ENCODE data around the gene PLA2G12A.

DNA sequence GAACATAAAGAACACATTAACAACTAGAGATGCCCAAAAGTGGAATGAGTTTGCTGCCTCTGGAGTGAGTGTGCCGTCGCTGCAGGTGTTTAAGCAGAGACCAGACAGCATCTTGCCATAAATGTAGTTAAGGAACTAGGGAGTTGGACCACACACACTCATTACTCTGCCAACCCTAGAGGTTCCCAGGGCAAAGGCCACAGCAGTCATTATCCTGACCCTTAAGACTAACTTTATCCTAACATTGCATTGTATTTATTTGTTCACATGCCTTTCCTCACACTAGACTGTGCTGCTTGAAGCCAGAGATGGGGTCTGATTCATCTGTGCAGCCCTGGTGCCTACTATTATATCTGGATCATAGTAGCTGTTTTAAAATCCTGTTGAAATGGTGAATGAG, 16.9 kb upstream of the PLA2G12A start:
- TF ChIP-seq CTCF (IDR thresholded peaks at IDR 0.05) = no peak
- TF ChIP-seq TAF1 (IDR thresholded peaks at IDR 0.05; ENCODE audit: borderline replicate concordance, low read depth, low read length) = no peak
- no peak for TF ChIP-seq FOXM1 (IDR thresholded peaks at IDR 0.05; ENCODE audit: low read depth)
- no peak for TF ChIP-seq NRF1 (IDR thresholded peaks at IDR 0.05; ENCODE audit: low read depth, low read length)
- no peak for TF ChIP-seq RAD21 (IDR thresholded peaks at IDR 0.05; ENCODE audit: low read length)
- no peak for TF ChIP-seq MAX (IDR thresholded peaks at IDR 0.05; ENCODE audit: low read depth)
- no peak for TF ChIP-seq EP300 (IDR thresholded peaks at IDR 0.05; ENCODE audit: borderline replicate concordance in 1 of 2, low read depth in 1 of 2, low read length in 1 of 2)
- no peak for TF ChIP-seq EZH2phosphoT487 (IDR thresholded peaks at IDR 0.05; ENCODE audit: borderline replicate concordance, low read depth)
- no peak for TF ChIP-seq FOXJ3 (CRISPR knock-in tag; IDR thresholded peaks at IDR 0.05)
- TF ChIP-seq IRF3 (IDR thresholded peaks at IDR 0.05; ENCODE audit: low read depth, low read length) = no peak
- TF ChIP-seq YY1 (IDR thresholded peaks at IDR 0.05; ENCODE audit: low read depth) = no peak
- no peak for TF ChIP-seq TCF12 (IDR thresholded peaks at IDR 0.05)
- TF ChIP-seq REST (IDR thresholded peaks at IDR 0.05; ENCODE audit: low read depth, low read length) = no peak
- TF ChIP-seq, protein P1, sequence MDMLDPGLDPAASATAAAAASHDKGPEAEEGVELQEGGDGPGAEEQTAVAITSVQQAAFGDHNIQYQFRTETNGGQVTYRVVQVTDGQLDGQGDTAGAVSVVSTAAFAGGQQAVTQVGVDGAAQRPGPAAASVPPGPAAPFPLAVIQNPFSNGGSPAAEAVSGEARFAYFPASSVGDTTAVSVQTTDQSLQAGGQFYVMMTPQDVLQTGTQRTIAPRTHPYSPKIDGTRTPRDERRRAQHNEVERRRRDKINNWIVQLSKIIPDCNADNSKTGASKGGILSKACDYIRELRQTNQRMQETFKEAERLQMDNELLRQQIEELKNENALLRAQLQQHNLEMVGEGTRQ (IDR thresholded peaks at IDR 0.05; ENCODE audit: borderline replicate concordance, low read depth, low read length) = no peak

All from SK-N-SH (cell line).